HepG2 (cell line): Measurements from ENCODE around the gene PKM. TPM values are rescaled to one million over a fixed set of nuclear protein-coding genes. Genes with fewer than 3 reads are reported as not detected.

Experiments used
- ATAC-seq: fragments of 200-7000 bp; cut with Tn5 transposase; 3 replicates; pipeline ENCODE4 v1.9.1; 2020; ENCODE audit warnings: mild to moderate bottlenecking, moderate library complexity
- BruUV-seq: library from RNA; stranded (reverse); fragments of 400-500 nt; replicated peaks from 2 replicates; lab custom pipeline; 2021; lab: Mats Ljungman, UMichigan
- CTCF ChIA-PET: fragments of 300-600 bp; formaldehyde crosslinking; extraction: SDS; loops from one replicate; lab custom pipeline; 2021; ENCODE audit warnings: low total read pairs, inconsistent platforms, low intra/inter-chr PET ratio; lab: Yijun Ruan, JAX
- POLR2A ChIA-PET: fragments of 350-600 bp; sonication (Branson Sonifier 250); formaldehyde crosslinking; loops from one replicate; lab custom pipeline; 2020; ENCODE audit warnings: antibody characterized with exemption, inconsistent platforms; lab: Yijun Ruan, JAX
- DNase-seq: peaks from one replicate; pipeline ENCODE4 v3.0.0-alpha.2; 2015; ENCODE audit warnings: low spot score
- FAIRE-seq: peaks from 3 replicates; lab custom pipeline; 2011; peaks lifted over from hg19 to GRCh38; lab: Jason Lieb, UNC
- H2AFZ ChIP-seq: one replicate; pipeline ENCODE4 v1.6.1; 2011; ENCODE audit warnings: low read length, inconsistent platforms
- H3K27ac ChIP-seq: fragments of 300-600 bp; 3 replicates; pipeline ENCODE4 v1.8.0; 2011; ENCODE audit warnings: mixed run types, mild to moderate bottlenecking, mixed read lengths, low read length, inconsistent platforms; ENCODE audit not compliant: insufficient read depth; ENCODE audit errors: extremely low read length
- H3K27me3 ChIP-seq, 2 experiments: fragments of 200-600 bp in 1 of 2; 2 replicates in 1 of 2; 3 replicates in 1 of 2; pipeline versions ENCODE4 v1.6.0 to v1.8.0; 2011; ENCODE audit warnings: low read length in 2 of 2, mild to moderate bottlenecking in 2 of 2, moderate library complexity in 2 of 2, inconsistent platforms in 1 of 2; ENCODE audit not compliant: insufficient read depth in 2 of 2, control insufficient read depth in 1 of 2
- H3K36me3 ChIP-seq, 2 experiments: fragments of 200-600 bp in 1 of 2; replicated peaks in 1 of 2; 2 replicates in 1 of 2; 3 replicates in 1 of 2; pipeline versions ENCODE4 v1.5.1 to v1.8.0; 2011; ENCODE audit warnings: low read length in 2 of 2, inconsistent platforms in 1 of 2; ENCODE audit not compliant: insufficient read depth in 2 of 2, control insufficient read depth in 1 of 2
- H3K4me1 ChIP-seq: 2 replicates; pipeline ENCODE4 v1.5.1; 2012; ENCODE audit warnings: low read length, inconsistent platforms; ENCODE audit not compliant: insufficient read depth
- H3K4me2 ChIP-seq: 2 replicates; pipeline ENCODE4 v1.6.0; 2011; ENCODE audit warnings: low read depth, low read length, inconsistent platforms
- H3K4me3 ChIP-seq, 3 experiments: fragments of 200-600 bp in 1 of 3; sonication (generic), shearing (Covaris generic) in 1 of 3; replicated peaks in 1 of 3; 2 replicates each; pipeline ENCODE4 v1.5.1; 2011 to 2016; ENCODE audit warnings: low read length in 3 of 3, inconsistent platforms in 2 of 3, low read depth in 2 of 3, mild to moderate bottlenecking in 2 of 3, control low read depth in 1 of 3, mixed read lengths in 1 of 3; ENCODE audit not compliant: insufficient read depth in 1 of 3
- H3K79me2 ChIP-seq: one replicate; pipeline ENCODE4 v1.6.1; 2011; ENCODE audit warnings: low read length, inconsistent platforms; ENCODE audit not compliant: insufficient read depth
- H3K9ac ChIP-seq: 2 replicates; pipeline ENCODE4 v1.6.0; 2011; ENCODE audit warnings: mild to moderate bottlenecking, low read depth, low read length, inconsistent platforms; ENCODE audit not compliant: insufficient read depth
- H3K9me3 ChIP-seq: 2 replicates; pipeline ENCODE4 v1.5.1; 2012; ENCODE audit warnings: mild to moderate bottlenecking, low read length
- H4K20me1 ChIP-seq: 2 replicates; pipeline ENCODE4 v1.6.0; 2011; ENCODE audit warnings: inconsistent platforms, mild to moderate bottlenecking, low read length, moderate library complexity; ENCODE audit not compliant: insufficient read depth
- CREB1 ChIP-seq, 2 experiments: fragments of 450-650 bp in 1 of 2; IDR thresholded peaks; 2 replicates each; pipeline ENCODE4 v1.6.1; 2016 to 2017; ENCODE audit warnings: control low read depth in 1 of 2, mild to moderate bottlenecking in 1 of 2, missing compliant biosample characterization in 1 of 2, missing genetic modification characterization in 1 of 2
- FOXO4 ChIP-seq: sonication (generic); formaldehyde crosslinking; conservative IDR thresholded peaks from 2 replicates; pipeline ENCODE4 v1.8.1; 2023; ENCODE audit warnings: missing genetic modification reagents
- HNRNPH1 ChIP-seq: fragments of 200-400 bp; formaldehyde crosslinking; optimal IDR thresholded peaks from 2 replicates; pipeline ENCODE3; 2017; ENCODE audit warnings: mild to moderate bottlenecking, low read depth, low read length
- NFIB ChIP-seq: sonication (generic); formaldehyde crosslinking; IDR thresholded peaks from 2 replicates; pipeline ENCODE4 v1.9.0; 2021; ENCODE audit warnings: missing genetic modification reagents, mild to moderate bottlenecking, borderline replicate concordance
- SP140L ChIP-seq: sonication (generic); formaldehyde crosslinking; IDR thresholded peaks from 2 replicates; pipeline ENCODE4 v1.4.0; 2020; ENCODE audit warnings: missing genetic modification reagents, borderline replicate concordance
- TGIF2 ChIP-seq: IDR thresholded peaks from 2 replicates; pipeline ENCODE4 v1.6.1; 2016; ENCODE audit warnings: control low read depth, missing compliant biosample characterization
- ZNF407 ChIP-seq: sonication (generic); formaldehyde crosslinking; IDR thresholded peaks from one replicate; pipeline ENCODE4 v1.5.1; 2020; ENCODE audit warnings: mild to moderate bottlenecking, missing genetic modification reagents; ENCODE audit errors: not compliant biosample characterization
- ZNF431 ChIP-seq: sonication (generic); formaldehyde crosslinking; IDR thresholded peaks from 2 replicates; pipeline ENCODE4 v1.9.0; 2022; ENCODE audit warnings: missing genetic modification reagents, low read depth, mild to moderate bottlenecking, borderline replicate concordance
- ZNF710 ChIP-seq: sonication (generic); formaldehyde crosslinking; IDR thresholded peaks from 2 replicates; pipeline ENCODE4 v1.5.0; 2020; ENCODE audit warnings: mild to moderate bottlenecking, missing genetic modification reagents, borderline replicate concordance
- WGBS: methylation state at CpG from one replicate; pipeline ENCODE4 v1.1.6; 2017; ENCODE audit warnings: low lambda C conversion rate; 5-methylcytosine and 5-hydroxymethylcytosine counted together
- in situ Hi-C: cut with HindIII; loops from 2 replicates; pipeline ENCODE4 v1.10.0; 2017; ENCODE audit warnings: low pct_unique_long_range_greater_than_20kb; ENCODE audit not compliant: extremely low pct_ligation_motif_present
- intact Hi-C: fragments of 100-400 bp; cut with micrococcal nuclease; formaldehyde crosslinking; loops from one replicate; pipeline ENCODE4 v1.10.0; 2022; ENCODE audit not compliant: unreplicated experiment
- polyA plus RNA-seq, 8 experiments: library from polyadenylated mRNA; depleted of rRNA in 3 of 8; stranded (reverse) in 7 of 8; unstranded in 1 of 8; fragments of >200 nt; fragmentation: Illumina TruSeq in 4 of 8; extraction: Trizol in 4 of 8; gene quantifications; 2 replicates each; pipeline versions ENCODE4 v1.2.1 to v1.2.3, GENCODE V29; 2011 to 2016; ENCODE audit warnings: low read depth in 4 of 8, missing spikeins in 1 of 8, mixed read lengths in 1 of 8; ENCODE audit not compliant: insufficient read depth in 1 of 8
- total RNA-seq, 5 experiments: library from RNA; depleted of rRNA; stranded (reverse); fragments of >200 nt; fragmentation: Illumina TruSeq; extraction: Trizol; gene quantifications; 2 replicates each; pipeline ENCODE4 v1.2.3, GENCODE V29; 2016; ENCODE audit warnings: low read depth in 1 of 5

The PKM gene
- total and polyA plus RNA-seq, 2 of the 13 experiments (the other 11 are each of a cell fraction or from before 2014, with no cell fraction given): 488 to 780 TPM

GRCh38 chr15:72231066-72231832 lies at the start of gene PKM (continued):
- no peak for TF ChIP-seq FOXO4 (CRISPR knock-in tag)
- TF ChIP-seq SP140L (CRISPR knock-in tag): no peak
- TF ChIP-seq ZNF431 (CRISPR knock-in tag): 0 out of 2 replicates have a peak, but pooled peaks have one; percentile 44
- peak; percentile 16 for TF ChIP-seq TGIF2 (CRISPR knock-in tag)

- Histone ChIP-seq H3K4me3 (no peak overlapping the region; a peak in 1 of 6 replicates), H3K4me2 (peak overlapping the region; percentile 33; the same call in 1 of the 2 replicates), H3K27me3 (no peaks in the 10 kb centered on the region), H3K27ac (no peak overlapping the region), H3K9me3 (no peaks in the 10 kb centered on the region), H3K36me3 (no peaks in the 10 kb centered on the region), H2AFZ (no peak overlapping the region), H3K4me1 (peaks cover 26% of the 10 kb centered on the region), H3K9ac (no peak overlapping the region), H4K20me1 (no peaks in the 10 kb centered on the region), H3K79me2 (no peaks in the 10 kb centered on the region)
- DNase-seq (no peak), ATAC-seq (peak; percentile 65), FAIRE-seq (no peak)
- intact Hi-C loops (no loop called here), in situ Hi-C loops (no loop called here)
- POLR2A ChIA-PET: interaction anchor here (0.8 to 1.7 kb wide), 3 partner anchors 50 to 70 kb away, joined by 3 to 5 read pairs (median 4); partner anchors contain the start of gene PKM
- BruUV-seq: no TSS peak
- CTCF ChIA-PET: no interaction called here
- 0% methylated on average over 2 of the region's 2 CpGs for WGBS
- TF ChIP-seq ZNF710 (CRISPR knock-in tag) (no peak), HNRNPH1 (no peak), CREB1 (IDR thresholded peaks at IDR 0.05) (no peak), CREB1 (CRISPR knock-in tag; IDR thresholded peaks at IDR 0.05) (no peak), NFIB (CRISPR knock-in tag) (no peak), ZNF407 (CRISPR knock-in tag) (no peak)
Observed at GRCh38 chr15:72280751-72281150, 49.8 kb upstream of the PKM start.
